ENCODE measurements around the gene DNASE1L1. TPM values are rescaled to one million over a fixed set of nuclear protein-coding genes. Genes with fewer than 3 reads are reported as not detected.
A peak's percentile ranks its signal among the peaks of the same experiment; 100 is the strongest.
"Not testable (repeated sequence)": the region's sequence is repeated elsewhere in the genome, so short reads cannot be mapped to it uniquely, and the experiment has no call there.

Gene DNASE1L1
- total RNA-seq, 2 donors from 2014 or later = 9.6 to 16.1 TPM

- Histone ChIP-seq H3K36me3 (replicated peaks in 1 of 2; ENCODE audit: insufficient read depth in 1 of 2, low read depth in 2 of 2) (no peaks in the 10 kb centered on the region), H3K27ac (peak overlapping the region; percentile 89 to 99 (median 98)), H3K9me3 (no peaks in the 10 kb centered on the region), H3K27me3 (no peaks in the 10 kb centered on the region), H3K4me1 (peaks cover 20% of the 10 kb centered on the region), H3K4me3 (no peak overlapping the region)
- peak; percentile 75 for ATAC-seq
- peak; percentile 81 to 86 (median 84) for DNase-seq
- WGBS, 2 donors = 4 to 27% methylated on average over 2 to 44 of the region's 53 CpGs
- intact Hi-C loops (cut with DNase I) = no loop called here
- TF ChIP-seq POLR2A (IDR thresholded peaks at IDR 0.05) (peak; percentile 43 to 60 (median 56)), CTCF (IDR thresholded peaks at IDR 0.05) (no peak)
Measured at GRCh38 chrX:154396973-154397887, 11.8 kb downstream of the DNASE1L1 start.

DNA sequence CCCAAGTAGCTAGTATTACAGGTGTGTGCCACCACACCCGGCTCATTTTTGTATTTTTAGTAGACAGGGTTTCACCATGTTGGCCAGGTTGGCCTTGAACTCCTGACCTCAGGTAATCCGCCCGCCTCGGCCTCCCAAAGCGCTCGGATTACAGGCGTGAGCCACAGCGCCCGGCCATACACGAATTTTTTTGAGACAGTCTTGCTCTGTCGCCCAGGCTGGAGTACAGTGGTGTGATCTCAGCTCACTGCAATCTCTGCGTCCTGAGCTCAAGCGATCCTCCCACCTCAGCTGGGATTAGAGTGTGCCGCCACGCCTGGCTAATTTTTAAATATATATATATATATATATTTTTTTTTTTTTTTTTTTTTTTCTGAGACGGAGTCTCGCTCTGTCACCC, 12.7 kb downstream of the DNASE1L1 start:
- H3K9me3 ChIP-seq; ATAC-seq; intact Hi-C loops (cut with DNase I); H3K27me3 ChIP-seq; H3K4me3 ChIP-seq; H3K36me3 ChIP-seq (replicated peaks in 1 of 2; ENCODE audit: insufficient read depth in 1 of 2, low read depth in 2 of 2): not testable (repeated sequence)
- Histone ChIP-seq H3K4me1 (peaks cover 18% of the 10 kb centered on the region), H3K27ac (peak overlapping the region; percentile 89 to 99 (median 98))
- WGBS, 2 donors = 60 to 72% methylated on average over 6 to 8 of the region's 17 CpGs
- DNase-seq = peak; percentile 37 to 50 (median 46)

GRCh38 chrX:154389812-154390747, 19.0 kb downstream of the DNASE1L1 start:
- H3K36me3 ChIP-seq (replicated peaks in 1 of 2; ENCODE audit: insufficient read depth in 1 of 2, low read depth in 2 of 2); intact Hi-C loops (cut with DNase I); H3K4me1 ChIP-seq; H3K9me3 ChIP-seq; H3K27me3 ChIP-seq; H3K4me3 ChIP-seq: not testable (repeated sequence)
- peak; percentile 91 for ATAC-seq
- peak overlapping the region in 2 of 4 donors; percentile 44 to 73 for H3K27ac ChIP-seq
- WGBS, 2 donors = 0% methylated on average over 10 of the region's 121 CpGs; no CpG with 5 or more reads in 1 of the 2 donors
- DNase-seq = peak in 1 of 4 donors; percentile 14

GRCh38 chrX:154388649-154389048, 20.4 kb downstream of the DNASE1L1 start:
- H3K9me3 ChIP-seq; H3K27me3 ChIP-seq; H3K36me3 ChIP-seq (replicated peaks in 1 of 2; ENCODE audit: insufficient read depth in 1 of 2, low read depth in 2 of 2); H3K27ac ChIP-seq; ATAC-seq; intact Hi-C loops (cut with DNase I); H3K4me1 ChIP-seq; H3K4me3 ChIP-seq; DNase-seq: not testable (repeated sequence)
- no CpG with 5 or more reads among the region's 16 CpGs for WGBS, 2 donors

GRCh38 chrX:154388094-154388493, 21.0 kb downstream of the DNASE1L1 start:
- H3K36me3 ChIP-seq (replicated peaks in 1 of 2; ENCODE audit: insufficient read depth in 1 of 2, low read depth in 2 of 2); H3K9me3 ChIP-seq; H3K4me1 ChIP-seq; H3K27me3 ChIP-seq; H3K27ac ChIP-seq; H3K4me3 ChIP-seq; intact Hi-C loops (cut with DNase I); DNase-seq: not testable (repeated sequence)
- ATAC-seq = peak; percentile 33
- no CpG with 5 or more reads among the region's 20 CpGs for WGBS, 2 donors

GRCh38 chrX:154384284-154384892, 24.7 kb downstream of the DNASE1L1 start:
- H3K36me3 ChIP-seq (replicated peaks in 1 of 2; ENCODE audit: insufficient read depth in 1 of 2, low read depth in 2 of 2) = no peaks in the 10 kb centered on the region
- no peak overlapping the region for H3K27ac ChIP-seq

More at GRCh38 chrX:154384284-154384892, 24.7 kb downstream of the DNASE1L1 start:
- Histone ChIP-seq H3K4me3 (no peak overlapping the region), H3K27me3 (no peaks in the 10 kb centered on the region), H3K4me1 (peaks cover 18% of the 10 kb centered on the region), H3K9me3 (no peaks in the 10 kb centered on the region)
- WGBS, 2 donors = 17% methylated on average over 8 of the region's 8 CpGs; no CpG with 5 or more reads in 1 of the 2 donors
- intact Hi-C loops (cut with DNase I) = loop anchor here (5.0 kb wide), 1 partner anchor 52 kb away; no protein-coding TSS in a partner anchor
- ATAC-seq (no peak), DNase-seq (peak in 3 of 4 donors; percentile 28 to 54 (median 31))
- TF ChIP-seq POLR2A (IDR thresholded peaks at IDR 0.05) (no peak), CTCF (IDR thresholded peaks at IDR 0.05) (peak in 6 of 7 experiments; percentile 10 to 45 (median 19))

All from body of pancreas (tissue), 4 donors.